Body of pancreas (tissue), 4 donors: ENCODE measurements around the gene SLC23A1. TPM values are rescaled to one million over a fixed set of nuclear protein-coding genes. Genes with fewer than 3 reads are reported as not detected.

Experiments used
- ATAC-seq: fragments of 150-250 bp; one replicate; pipeline ENCODE4 v1.9.1; 2016
- DNase-seq, 4 donors: peaks; one replicate each; pipeline ENCODE4 v3.0.0-alpha.2; 2019
- H3K27ac ChIP-seq, 4 donors: fragments of 200-600 bp; sonication (generic); 1 replicate in 3 of 4; 2 replicates in 1 of 4; pipeline versions ENCODE4 v1.5.1 to v1.6.1; 2016 to 2019; ENCODE audit warnings: mild to moderate bottlenecking in 1 of 4, mixed read lengths in 1 of 4, moderate library complexity in 1 of 4
- H3K27me3 ChIP-seq, 2 donors: fragments of 200-600 bp; sonication (generic); one replicate each; pipeline ENCODE4 v1.6.0; 2016; ENCODE audit warnings: mild to moderate bottlenecking in 1 of 2
- H3K36me3 ChIP-seq, 2 donors: fragments of 200-600 bp; sonication (generic); replicated peaks in 1 of 2; 2 replicates each; pipeline ENCODE4 v1.5.1; 2016; ENCODE audit warnings: low read depth in 2 of 2; ENCODE audit not compliant: insufficient read depth in 1 of 2
- H3K4me1 ChIP-seq: fragments of 200-600 bp; sonication (generic); one replicate; pipeline ENCODE4 v1.6.0; 2016
- H3K4me3 ChIP-seq, 2 donors: fragments of 200-600 bp; sonication (generic); 1 replicate in 1 of 2; 2 replicates in 1 of 2; pipeline ENCODE4 v1.5.1; 2016 to 2019
- H3K9me3 ChIP-seq, 3 donors: fragments of 200-600 bp; sonication (generic); 1 replicate in 2 of 3; 2 replicates in 1 of 3; pipeline ENCODE4 v1.5.1; 2016
- POLR2A ChIP-seq, 3 donors: fragments of 450-650 bp; IDR thresholded peaks; one replicate each; pipeline ENCODE4 v1.6.1; 2016; ENCODE audit warnings: antibody characterized with exemption in 3 of 3, mild to moderate bottlenecking in 2 of 3
- WGBS, 2 donors: methylation state at CpG; one replicate each; pipeline ENCODE4 v1.1.5; 2017; 5-methylcytosine and 5-hydroxymethylcytosine counted together
- intact Hi-C: fragments of 100-400 bp; cut with DNase I; formaldehyde crosslinking; loops from one replicate; pipeline ENCODE4 v1.15.1; 2023
- total RNA-seq, 2 donors: library from RNA; depleted of rRNA; stranded (reverse); fragments of >200 nt; gene quantifications; one replicate each; pipeline ENCODE4 v1.1.0, GENCODE V29; 2016
- TF ChIP-seq, protein P1 (sequence below), 7 experiments: fragments of 450-650 bp in 4 of 7; fragments of 200-600 bp in 3 of 7; sonication (generic) in 3 of 7; IDR thresholded peaks; one replicate each; pipeline ENCODE4 v1.5.1; 2016 to 2019; ENCODE audit warnings: antibody characterized with exemption in 7 of 7

Gene SLC23A1
- total RNA-seq, 2 donors from 2014 or later = 0.66 to 0.78 TPM

DNA sequence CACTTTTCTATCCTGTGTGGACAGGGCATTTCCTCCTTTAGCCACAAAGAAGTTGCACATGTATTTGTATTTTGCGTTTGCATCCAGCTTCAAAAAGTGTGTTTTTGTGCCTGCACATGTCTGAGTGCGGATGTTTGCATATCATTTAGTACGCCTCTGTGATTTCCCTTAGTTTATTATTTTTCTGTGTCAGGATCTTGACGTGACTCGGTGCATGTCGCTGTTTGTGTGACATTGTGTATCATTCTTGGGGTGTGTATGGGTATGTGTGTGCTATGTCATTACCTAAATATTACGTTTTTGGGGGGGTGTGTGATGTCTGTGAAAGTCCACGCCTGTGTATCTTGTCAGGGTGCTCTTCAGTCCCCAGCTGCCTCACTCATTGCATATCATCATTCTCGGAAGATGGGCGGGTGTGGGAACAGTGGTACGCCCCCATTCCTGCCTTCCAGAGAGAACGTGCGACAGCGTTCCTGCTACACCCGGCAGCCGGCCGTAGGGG is 41.9 kb downstream of the SLC23A1 start:
- Histone ChIP-seq H3K36me3 (no peaks in the 10 kb centered on the region), H3K27me3 (no peaks in the 10 kb centered on the region), H3K4me3 (peak overlapping the region in 1 of 2 donors; percentile 41), H3K27ac (peak overlapping the region in 3 of 4 donors; percentile 93 to 99 (median 98)), H3K9me3 (no peaks in the 10 kb centered on the region), H3K4me1 (peaks cover 24% of the 10 kb centered on the region)
- no peak for ATAC-seq
- no peak for DNase-seq
- 1 to 2% methylated on average over 13 to 17 of the region's 17 CpGs for WGBS, 2 donors
- intact Hi-C loops = no loop called here
- TF ChIP-seq, protein P1, sequence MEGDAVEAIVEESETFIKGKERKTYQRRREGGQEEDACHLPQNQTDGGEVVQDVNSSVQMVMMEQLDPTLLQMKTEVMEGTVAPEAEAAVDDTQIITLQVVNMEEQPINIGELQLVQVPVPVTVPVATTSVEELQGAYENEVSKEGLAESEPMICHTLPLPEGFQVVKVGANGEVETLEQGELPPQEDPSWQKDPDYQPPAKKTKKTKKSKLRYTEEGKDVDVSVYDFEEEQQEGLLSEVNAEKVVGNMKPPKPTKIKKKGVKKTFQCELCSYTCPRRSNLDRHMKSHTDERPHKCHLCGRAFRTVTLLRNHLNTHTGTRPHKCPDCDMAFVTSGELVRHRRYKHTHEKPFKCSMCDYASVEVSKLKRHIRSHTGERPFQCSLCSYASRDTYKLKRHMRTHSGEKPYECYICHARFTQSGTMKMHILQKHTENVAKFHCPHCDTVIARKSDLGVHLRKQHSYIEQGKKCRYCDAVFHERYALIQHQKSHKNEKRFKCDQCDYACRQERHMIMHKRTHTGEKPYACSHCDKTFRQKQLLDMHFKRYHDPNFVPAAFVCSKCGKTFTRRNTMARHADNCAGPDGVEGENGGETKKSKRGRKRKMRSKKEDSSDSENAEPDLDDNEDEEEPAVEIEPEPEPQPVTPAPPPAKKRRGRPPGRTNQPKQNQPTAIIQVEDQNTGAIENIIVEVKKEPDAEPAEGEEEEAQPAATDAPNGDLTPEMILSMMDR (IDR thresholded peaks at IDR 0.05) = no peak
- TF ChIP-seq POLR2A (IDR thresholded peaks at IDR 0.05) = no peak

DNA sequence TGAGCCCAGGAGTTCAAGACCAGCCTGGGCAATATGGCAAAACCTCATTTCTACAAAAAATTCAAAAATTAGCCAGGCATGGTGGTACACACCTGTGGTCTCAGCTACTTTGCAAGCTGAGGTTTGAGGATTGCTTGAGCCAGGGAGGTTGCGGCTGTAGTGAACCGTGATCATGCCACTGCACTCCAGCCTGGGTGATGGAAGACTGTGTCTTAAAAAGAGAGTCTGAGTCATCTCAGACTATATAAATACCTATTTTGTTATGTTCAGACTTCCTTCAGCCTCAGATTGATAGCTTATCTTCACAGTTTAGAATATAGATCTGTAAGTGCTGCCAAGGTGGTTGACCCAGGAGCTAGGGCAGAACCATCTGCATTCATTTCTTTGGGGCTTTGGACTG is 43.0 kb downstream of the SLC23A1 start:
- ATAC-seq (no peak), DNase-seq (no peak)
- intact Hi-C loops = no loop called here
- H3K4me1 ChIP-seq = peaks cover 24% of the 10 kb centered on the region
- no peaks in the 10 kb centered on the region for H3K27me3 ChIP-seq
- H3K9me3 ChIP-seq = no peaks in the 10 kb centered on the region
- 80 to 88% methylated on average over 2 of the region's 2 CpGs for WGBS, 2 donors
- no peak overlapping the region for H3K27ac ChIP-seq
- no peak overlapping the region for H3K4me3 ChIP-seq
- no peak for TF ChIP-seq POLR2A (IDR thresholded peaks at IDR 0.05)
- TF ChIP-seq, protein P1 (IDR thresholded peaks at IDR 0.05) = no peak
- H3K36me3 ChIP-seq = no peaks in the 10 kb centered on the region

DNA sequence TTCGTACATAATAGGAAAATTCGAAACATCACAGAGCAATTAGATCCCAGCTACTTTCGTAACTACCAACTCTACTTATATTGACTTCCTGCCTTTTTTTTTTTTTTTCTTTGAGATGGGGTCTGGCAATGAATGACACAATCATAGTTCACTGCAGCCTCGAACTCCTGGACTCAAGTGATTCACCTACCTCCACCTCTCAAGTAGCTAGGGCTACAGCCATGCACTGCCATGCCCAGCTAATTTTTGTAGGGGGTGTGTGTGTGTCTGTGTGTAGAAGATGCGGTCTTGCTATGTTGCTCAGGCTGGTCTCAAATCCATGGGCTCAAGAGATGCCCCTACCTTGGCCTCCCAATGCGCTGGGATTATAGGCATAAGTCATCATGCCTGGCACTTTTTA is 47.3 kb downstream of the SLC23A1 start:
- Histone ChIP-seq H3K4me1 (peaks cover 4% of the 10 kb centered on the region), H3K36me3 (peaks cover 0 to 4% of the 10 kb centered on the region in 2 donors), H3K4me3 (no peak overlapping the region), H3K27ac (no peak overlapping the region), H3K27me3 (no peaks in the 10 kb centered on the region), H3K9me3 (no peaks in the 10 kb centered on the region)
- intact Hi-C loops = no loop called here
- DNase-seq (no peak), ATAC-seq (peak; percentile 19)
- TF ChIP-seq, protein P1 (IDR thresholded peaks at IDR 0.05) = no peak
- no peak for TF ChIP-seq POLR2A (IDR thresholded peaks at IDR 0.05)
- 73 to 82% methylated on average over 6 of the region's 6 CpGs for WGBS, 2 donors

Other genes starting within 250 kb of the SLC23A1 start
- 100 to 1,000 TPM in 1 of 2 donors, 10 to 100 TPM in 1; 57.6 to 124 TPM for gene SIL1, start 184.9 kb downstream of the SLC23A1 start, total RNA-seq
- gene MATR3, start 89.6 kb downstream of the SLC23A1 start, total RNA-seq = 100 to 1,000 TPM in 1 of 2 donors, 10 to 100 TPM in 1; 99.2 to 160 TPM
- gene PAIP2, start 41.4 kb downstream of the SLC23A1 start, total RNA-seq = 10 to 100 TPM; 29.0 to 54.2 TPM
- 10 to 100 TPM in 1 of 2 donors, not detected in 1; 12.2 TPM for gene MZB1, start 6.6 kb upstream of the SLC23A1 start, total RNA-seq
- 1 to 10 TPM in 1 of 2 donors, under 1 TPM in 1; 0.52 to 1.3 TPM for gene PROB1, start 11.8 kb upstream of the SLC23A1 start, total RNA-seq
- gene SPATA24, start 20.8 kb upstream of the SLC23A1 start, total RNA-seq = 10 to 100 TPM in 1 of 2 donors, not detected in 1; 18.9 TPM
- 1 to 10 TPM; 1.6 to 3.0 TPM for gene DNAJC18, start 56.2 kb upstream of the SLC23A1 start, total RNA-seq
- gene ECSCR, start 79.4 kb upstream of the SLC23A1 start, total RNA-seq = 1 to 10 TPM; 2.6 to 6.2 TPM
- gene SMIM33, start 87.7 kb upstream of the SLC23A1 start, total RNA-seq = not detected
- gene STING1, start 99.5 kb upstream of the SLC23A1 start, total RNA-seq = 10 to 100 TPM in 1 of 2 donors, 1 to 10 TPM in 1; 6.7 to 24.4 TPM
- 100 to 1,000 TPM in 1 of 2 donors, 10 to 100 TPM in 1; 38.9 to 102 TPM for gene UBE2D2, start 178.0 kb upstream of the SLC23A1 start, total RNA-seq